ENCODE results near the gene SUDS3. TPM values are rescaled to one million over a fixed set of nuclear protein-coding genes. Genes with fewer than 3 reads are reported as not detected.

The SUDS3 gene
- total and polyA plus RNA-seq, 2 donors: 19.0 to 49.4 TPM

- no peak for DNase-seq (ENCODE audit: extremely low spot score)
- Histone ChIP-seq H3K4me1 (ENCODE audit: insufficient read depth) (no peaks in the 10 kb centered on the region), H3K4me3 (ENCODE audit: low read depth, low read length) (no peak overlapping the region), H3K27ac (ENCODE audit: low read depth) (no peak overlapping the region), H3K36me3 (ENCODE audit: insufficient read depth) (no peaks in the 10 kb centered on the region)
- 68% methylated on average over 7 of the region's 7 CpGs for WGBS
These were observed 53.5 kb downstream of the SUDS3 start for GRCh38 chr12:118429688-118430383.

GRCh38 chr12:118430516-118430915 lies 54.2 kb downstream of the SUDS3 start:
- H3K4me1 ChIP-seq (ENCODE audit: insufficient read depth): no peaks in the 10 kb centered on the region
- H3K27ac ChIP-seq (ENCODE audit: low read depth): no peak overlapping the region
- H3K4me3 ChIP-seq (ENCODE audit: low read depth, low read length): no peak overlapping the region
- no peaks in the 10 kb centered on the region for H3K36me3 ChIP-seq (ENCODE audit: insufficient read depth)
- WGBS: 82% methylated on average over 4 of the region's 4 CpGs
- DNase-seq (ENCODE audit: extremely low spot score): no peak

GRCh38 chr12:118432812-118433545 lies 56.6 kb downstream of the SUDS3 start:
- WGBS: 63% methylated on average over 5 of the region's 5 CpGs
- no peak overlapping the region for H3K4me3 ChIP-seq (ENCODE audit: low read depth, low read length)
- DNase-seq (ENCODE audit: extremely low spot score): no peak
- H3K27ac ChIP-seq (ENCODE audit: low read depth): no peak overlapping the region
- no peaks in the 10 kb centered on the region for H3K36me3 ChIP-seq (ENCODE audit: insufficient read depth)
- no peaks in the 10 kb centered on the region for H3K4me1 ChIP-seq (ENCODE audit: insufficient read depth)

GRCh38 chr12:118436002-118436730 lies 59.8 kb downstream of the SUDS3 start:
- WGBS: 70% methylated on average over 10 of the region's 10 CpGs
- H3K36me3 ChIP-seq (ENCODE audit: insufficient read depth): no peaks in the 10 kb centered on the region
- no peaks in the 10 kb centered on the region for H3K4me1 ChIP-seq (ENCODE audit: insufficient read depth)
- no peak for DNase-seq (ENCODE audit: extremely low spot score)
- no peak overlapping the region for H3K4me3 ChIP-seq (ENCODE audit: low read depth, low read length)
- no peak overlapping the region for H3K27ac ChIP-seq (ENCODE audit: low read depth)

- no peaks in the 10 kb centered on the region for H3K4me1 ChIP-seq (ENCODE audit: insufficient read depth)
- no peak overlapping the region for H3K27ac ChIP-seq (ENCODE audit: low read depth)
- no peak overlapping the region for H3K4me3 ChIP-seq (ENCODE audit: low read depth, low read length)
- DNase-seq (ENCODE audit: extremely low spot score): no peak
- 50% methylated on average over 2 of the region's 2 CpGs for WGBS
- no peaks in the 10 kb centered on the region for H3K36me3 ChIP-seq (ENCODE audit: insufficient read depth)
These were observed 60.6 kb downstream of the SUDS3 start for GRCh38 chr12:118436986-118437385.

- Histone ChIP-seq H3K4me3 (ENCODE audit: low read depth, low read length) (no peak overlapping the region), H3K4me1 (ENCODE audit: insufficient read depth) (no peaks in the 10 kb centered on the region), H3K36me3 (ENCODE audit: insufficient read depth) (no peaks in the 10 kb centered on the region), H3K27ac (ENCODE audit: low read depth) (no peak overlapping the region)
- 72% methylated on average over 3 of the region's 3 CpGs for WGBS
- DNase-seq (ENCODE audit: extremely low spot score): no peak
These were observed 62.7 kb downstream of the SUDS3 start for GRCh38 chr12:118439068-118439467.

- WGBS: 50% methylated on average over 4 of the region's 4 CpGs
- no peaks in the 10 kb centered on the region for H3K4me1 ChIP-seq (ENCODE audit: insufficient read depth)
These were observed 69.9 kb downstream of the SUDS3 start for GRCh38 chr12:118446247-118446646.

GRCh38 chr12:118447181-118447580 lies 70.8 kb downstream of the SUDS3 start:
- DNase-seq (ENCODE audit: extremely low spot score): no peak
- Histone ChIP-seq H3K4me1 (ENCODE audit: insufficient read depth) (no peaks in the 10 kb centered on the region), H3K4me3 (ENCODE audit: low read depth, low read length) (no peak overlapping the region), H3K27ac (ENCODE audit: low read depth) (no peak overlapping the region), H3K36me3 (ENCODE audit: insufficient read depth) (no peaks in the 10 kb centered on the region)
- WGBS: 69% methylated on average over 4 of the region's 4 CpGs

More at GRCh38 chr12:118446247-118446646, 69.9 kb downstream of the SUDS3 start:
- Histone ChIP-seq H3K27ac (ENCODE audit: low read depth) (no peak overlapping the region), H3K4me3 (ENCODE audit: low read depth, low read length) (no peak overlapping the region), H3K36me3 (ENCODE audit: insufficient read depth) (no peaks in the 10 kb centered on the region)
- DNase-seq (ENCODE audit: extremely low spot score): no peak

- 94% methylated on average over 1 of the region's 1 CpG for WGBS
- DNase-seq (ENCODE audit: extremely low spot score): no peak
- H3K36me3 ChIP-seq (ENCODE audit: insufficient read depth): no peaks in the 10 kb centered on the region
- H3K27ac ChIP-seq (ENCODE audit: low read depth): no peak overlapping the region
- no peak overlapping the region for H3K4me3 ChIP-seq (ENCODE audit: low read depth, low read length)
- no peaks in the 10 kb centered on the region for H3K4me1 ChIP-seq (ENCODE audit: insufficient read depth)
These were observed 72.0 kb downstream of the SUDS3 start for GRCh38 chr12:118448341-118448740.

- Histone ChIP-seq H3K27ac (ENCODE audit: low read depth) (no peak overlapping the region), H3K4me3 (ENCODE audit: low read depth, low read length) (no peak overlapping the region), H3K4me1 (ENCODE audit: insufficient read depth) (no peaks in the 10 kb centered on the region), H3K36me3 (ENCODE audit: insufficient read depth) (no peaks in the 10 kb centered on the region)
- WGBS: 58% methylated on average over 3 of the region's 3 CpGs
- no peak for DNase-seq (ENCODE audit: extremely low spot score)
These were observed 79.0 kb downstream of the SUDS3 start for GRCh38 chr12:118455327-118455726.

GRCh38 chr12:118456741-118457140 lies 80.4 kb downstream of the SUDS3 start:
- DNase-seq (ENCODE audit: extremely low spot score): no peak
- Histone ChIP-seq H3K27ac (ENCODE audit: low read depth) (no peak overlapping the region), H3K36me3 (ENCODE audit: insufficient read depth) (no peaks in the 10 kb centered on the region)

GRCh38 chr12:118459110-118459509 lies 82.8 kb downstream of the SUDS3 start:
- Histone ChIP-seq H3K4me3 (ENCODE audit: low read depth, low read length) (no peak overlapping the region), H3K36me3 (ENCODE audit: insufficient read depth) (no peaks in the 10 kb centered on the region), H3K27ac (ENCODE audit: low read depth) (no peak overlapping the region), H3K4me1 (ENCODE audit: insufficient read depth) (no peaks in the 10 kb centered on the region)
- 94% methylated on average over 4 of the region's 4 CpGs for WGBS
- DNase-seq (ENCODE audit: extremely low spot score): no peak

More at GRCh38 chr12:118456741-118457140, 80.4 kb downstream of the SUDS3 start:
- Histone ChIP-seq H3K4me1 (ENCODE audit: insufficient read depth) (no peaks in the 10 kb centered on the region), H3K4me3 (ENCODE audit: low read depth, low read length) (no peak overlapping the region)

- H3K4me3 ChIP-seq (ENCODE audit: low read depth, low read length): no peak overlapping the region
- H3K27ac ChIP-seq (ENCODE audit: low read depth): no peak overlapping the region
- H3K4me1 ChIP-seq (ENCODE audit: insufficient read depth): no peaks in the 10 kb centered on the region
- H3K36me3 ChIP-seq (ENCODE audit: insufficient read depth): no peaks in the 10 kb centered on the region
- WGBS: 74% methylated on average over 4 of the region's 4 CpGs
- DNase-seq (ENCODE audit: extremely low spot score): no peak
These were observed 87.3 kb downstream of the SUDS3 start for GRCh38 chr12:118463677-118464076.

- 71% methylated on average over 1 of the region's 1 CpG for WGBS
- Histone ChIP-seq H3K36me3 (ENCODE audit: insufficient read depth) (no peaks in the 10 kb centered on the region), H3K27ac (ENCODE audit: low read depth) (no peak overlapping the region), H3K4me1 (ENCODE audit: insufficient read depth) (no peaks in the 10 kb centered on the region), H3K4me3 (ENCODE audit: low read depth, low read length) (no peak overlapping the region)
- DNase-seq (ENCODE audit: extremely low spot score): no peak
These were observed 89.4 kb downstream of the SUDS3 start for GRCh38 chr12:118465706-118466105.
